Retinal pigment epithelial cell (primary cell): ENCODE measurements around the gene STK38L.

Experiments
- DNase-seq: peaks from one replicate; pipeline ENCODE4 v3.0.0-alpha.2; 2010; ENCODE audit warnings: low read depth
- H3K4me3 ChIP-seq: 2 replicates; pipeline ENCODE4 v1.5.1; 2011; ENCODE audit warnings: mild to moderate bottlenecking, low read length, control low read depth, moderate library complexity
- CTCF ChIP-seq: conservative IDR thresholded peaks from 2 replicates; pipeline ENCODE4 v1.5.1; 2011; ENCODE audit warnings: low read depth, low read length, control low read depth, inconsistent platforms

Gene STK38L

DNA sequence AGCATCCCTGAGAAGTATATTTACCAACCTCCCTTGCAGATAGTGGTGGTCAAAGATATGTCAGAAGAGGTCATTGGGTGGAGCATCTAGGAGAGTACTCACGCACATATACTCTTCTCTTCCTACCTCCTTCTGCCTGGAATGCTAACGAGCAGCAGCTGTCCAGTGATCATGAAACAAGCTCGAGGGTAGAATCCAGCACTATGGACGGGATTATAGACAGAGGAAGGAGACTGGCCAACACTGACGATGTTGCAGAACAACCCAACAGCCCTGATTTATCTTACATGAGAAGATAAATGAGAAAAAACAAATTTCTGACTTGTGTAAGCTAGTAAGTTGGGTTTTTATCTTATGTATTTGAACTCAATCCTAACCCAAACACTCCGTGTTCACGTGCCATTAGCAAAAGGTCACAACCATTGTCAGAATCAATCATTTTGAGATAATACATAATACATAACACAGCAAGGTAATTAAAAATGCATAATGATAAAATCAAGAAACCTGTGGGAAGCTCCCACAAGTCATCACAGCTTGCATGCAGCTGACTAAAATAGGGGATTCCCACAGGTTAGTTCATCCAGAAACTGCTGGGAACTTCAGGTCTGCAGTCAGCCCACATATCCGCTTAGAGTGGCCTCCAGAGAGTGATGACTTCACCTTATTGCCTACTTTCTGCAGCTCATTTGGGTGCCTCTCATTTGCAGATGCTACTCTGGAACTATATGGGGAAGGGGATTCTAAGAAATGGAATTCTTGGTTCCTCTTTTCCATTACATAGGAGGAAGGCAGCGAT, 36.3 kb upstream of the STK38L start:
- no peak for TF ChIP-seq CTCF
- no peak overlapping the region for H3K4me3 ChIP-seq
- DNase-seq, result no peak

GRCh38 chr12:27208414-27208750, 35.7 kb upstream of the STK38L start:
- DNase-seq, result no peak
- H3K4me3 ChIP-seq, result no peak overlapping the region
- TF ChIP-seq CTCF, result no peak

GRCh38 chr12:27209257-27209910, 34.7 kb upstream of the STK38L start:
- no peak for TF ChIP-seq CTCF
- no peak overlapping the region for H3K4me3 ChIP-seq
- no peak for DNase-seq

DNA sequence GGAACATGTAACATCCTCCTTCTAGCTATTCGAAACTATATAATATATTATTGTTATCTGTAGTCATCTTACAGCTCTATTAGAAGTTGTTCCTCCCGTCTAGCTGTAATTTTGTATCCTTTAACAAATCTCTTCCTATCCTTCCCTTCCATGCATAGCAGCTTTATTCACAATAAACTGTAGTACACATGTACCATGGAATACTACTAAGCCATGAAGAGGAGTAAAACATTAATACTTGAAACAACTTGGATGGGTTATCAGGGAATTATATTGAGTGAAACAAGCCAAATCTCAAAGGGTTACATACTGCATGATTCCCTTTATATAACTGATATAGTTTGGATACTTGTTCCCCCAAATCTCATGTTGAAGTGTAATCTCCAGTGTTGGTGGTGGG, 33.9 kb upstream of the STK38L start:
- no peak for TF ChIP-seq CTCF

GRCh38 chr12:27212861-27213260, 31.2 kb upstream of the STK38L start:
- no peak for TF ChIP-seq CTCF
- no peak overlapping the region for H3K4me3 ChIP-seq
- DNase-seq, result no peak

More for the DNA sequence above, 33.9 kb upstream of the STK38L start:
- DNase-seq, result no peak
- H3K4me3 ChIP-seq, result no peak overlapping the region

DNA sequence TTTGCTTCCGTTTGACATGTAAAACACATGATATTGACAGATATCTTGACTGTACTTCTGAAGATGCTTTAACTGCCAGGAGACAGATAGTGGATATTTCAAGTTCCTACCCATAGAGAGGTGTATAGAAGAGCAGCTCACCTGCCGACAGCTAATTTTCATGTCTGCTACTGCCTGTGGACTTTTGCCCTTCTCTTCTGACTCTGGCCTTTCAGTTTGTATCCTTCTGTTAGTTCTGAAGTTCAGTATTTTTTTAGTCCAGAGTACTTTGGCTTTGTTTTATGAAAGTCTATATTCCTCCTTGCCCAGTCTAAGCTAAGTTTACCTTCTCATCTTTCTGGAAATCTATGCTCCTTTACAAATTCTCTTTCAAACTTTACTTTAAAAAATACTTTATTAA, 30.8 kb upstream of the STK38L start:
- no peak for DNase-seq
- H3K4me3 ChIP-seq, result no peak overlapping the region
- TF ChIP-seq CTCF, result no peak
